ENCODE data around the gene KLHDC7A. TPM values are rescaled to one million over a fixed set of nuclear protein-coding genes. Genes with fewer than 3 reads are reported as not detected.

Gene KLHDC7A
- total and polyA plus RNA-seq, 2 donors (not counting 3 experiments of a cell fraction or from before 2014, with no cell fraction given) = not detected

DNA sequence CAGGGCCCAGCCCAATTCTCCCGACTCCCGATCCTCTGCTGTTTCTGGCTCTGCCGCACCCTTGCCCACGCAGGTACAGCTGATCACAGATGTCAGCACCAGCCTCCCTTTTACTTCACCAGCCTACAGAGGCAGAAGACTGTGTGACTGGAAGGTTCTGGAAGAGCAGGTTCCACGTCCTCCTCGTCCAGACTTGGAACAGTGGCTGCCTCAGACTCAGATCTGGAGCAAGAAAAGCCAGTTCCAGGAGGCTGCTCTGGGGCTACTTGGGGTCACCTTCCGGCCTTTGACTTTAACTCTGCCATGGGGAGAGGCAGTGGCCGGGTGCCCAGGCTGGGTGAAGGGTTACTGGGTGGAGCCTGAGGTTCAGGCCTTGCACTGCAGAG lies 16.1 kb upstream of the KLHDC7A start:
- intact Hi-C loops (cut with micrococcal nuclease) (no loop called here), dilution Hi-C loops (cut with MboI; ENCODE audit: extremely low pct_ligation_motif_present, low sequenced_read_pairs) (no loop called here)
- TF ChIP-seq POLR2A (IDR thresholded peaks at IDR 0.05; ENCODE audit: low read depth, low read length) = no peak
- TF ChIP-seq FOS (IDR thresholded peaks at IDR 0.05; ENCODE audit: borderline replicate concordance, insufficient read depth, low read length) = no peak
- TF ChIP-seq JUN (IDR thresholded peaks at IDR 0.05; ENCODE audit: borderline replicate concordance, insufficient read depth, insufficient read length, low read depth) = no peak
- TF ChIP-seq EZH2 (IDR thresholded peaks at IDR 0.05; ENCODE audit: borderline replicate concordance, low read depth, low read length, severe bottlenecking) = no peak
- TF ChIP-seq MYC (IDR thresholded peaks at IDR 0.05; ENCODE audit: low read depth, low read length) = no peak
- no peak for TF ChIP-seq GATA2 (IDR thresholded peaks at IDR 0.05; ENCODE audit: insufficient read depth, insufficient read length, low read depth, low read length)
- no peak for TF ChIP-seq POLR2AphosphoS5 (IDR thresholded peaks at IDR 0.05; ENCODE audit: insufficient read depth, low read depth, low read length)
- TF ChIP-seq, protein P1, sequence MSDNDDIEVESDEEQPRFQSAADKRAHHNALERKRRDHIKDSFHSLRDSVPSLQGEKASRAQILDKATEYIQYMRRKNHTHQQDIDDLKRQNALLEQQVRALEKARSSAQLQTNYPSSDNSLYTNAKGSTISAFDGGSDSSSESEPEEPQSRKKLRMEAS (IDR thresholded peaks at IDR 0.05; ENCODE audit: insufficient read depth, insufficient read length) = no peak
- TF ChIP-seq, protein P2, sequence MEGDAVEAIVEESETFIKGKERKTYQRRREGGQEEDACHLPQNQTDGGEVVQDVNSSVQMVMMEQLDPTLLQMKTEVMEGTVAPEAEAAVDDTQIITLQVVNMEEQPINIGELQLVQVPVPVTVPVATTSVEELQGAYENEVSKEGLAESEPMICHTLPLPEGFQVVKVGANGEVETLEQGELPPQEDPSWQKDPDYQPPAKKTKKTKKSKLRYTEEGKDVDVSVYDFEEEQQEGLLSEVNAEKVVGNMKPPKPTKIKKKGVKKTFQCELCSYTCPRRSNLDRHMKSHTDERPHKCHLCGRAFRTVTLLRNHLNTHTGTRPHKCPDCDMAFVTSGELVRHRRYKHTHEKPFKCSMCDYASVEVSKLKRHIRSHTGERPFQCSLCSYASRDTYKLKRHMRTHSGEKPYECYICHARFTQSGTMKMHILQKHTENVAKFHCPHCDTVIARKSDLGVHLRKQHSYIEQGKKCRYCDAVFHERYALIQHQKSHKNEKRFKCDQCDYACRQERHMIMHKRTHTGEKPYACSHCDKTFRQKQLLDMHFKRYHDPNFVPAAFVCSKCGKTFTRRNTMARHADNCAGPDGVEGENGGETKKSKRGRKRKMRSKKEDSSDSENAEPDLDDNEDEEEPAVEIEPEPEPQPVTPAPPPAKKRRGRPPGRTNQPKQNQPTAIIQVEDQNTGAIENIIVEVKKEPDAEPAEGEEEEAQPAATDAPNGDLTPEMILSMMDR (IDR thresholded peaks at IDR 0.05; ENCODE audit: extremely low read depth in 1 of 2, insufficient read depth in 1 of 2, low read depth in 1 of 2, low read length in 2 of 2) = no peak
- Histone ChIP-seq H3K9me3 (replicated peaks; ENCODE audit: control insufficient read depth, insufficient read depth, low read length) (peaks cover 3% of the 10 kb centered on the region), H3K4me3 (replicated peaks in 1 of 3; ENCODE audit: insufficient read depth in 1 of 3, low read depth in 1 of 3, low read length in 3 of 3) (no peak overlapping the region), H2AFZ (ENCODE audit: low read depth, low read length) (no peak overlapping the region), H3K36me3 (ENCODE audit: control insufficient read depth in 2 of 2, extremely low read depth in 1 of 2, insufficient read depth in 2 of 2, low read length in 2 of 2) (no peaks in the 10 kb centered on the region), H4K20me1 (replicated peaks; ENCODE audit: control insufficient read depth, extremely low read depth, insufficient read depth, low read length) (no peaks in the 10 kb centered on the region), H3K9me1 (replicated peaks; ENCODE audit: control insufficient read depth, extremely low read depth, insufficient read depth, low read length) (no peaks in the 10 kb centered on the region), H3K9ac (replicated peaks; ENCODE audit: extremely low read depth, insufficient read depth, low read length) (no peak overlapping the region), H3K27ac (ENCODE audit: insufficient read depth, low read depth, low read length) (no peak overlapping the region), H3K4me1 (ENCODE audit: control insufficient read depth, extremely low read depth, insufficient read depth, low read length) (no peaks in the 10 kb centered on the region), H3K79me2 (ENCODE audit: control insufficient read depth, insufficient read depth, low read length) (no peaks in the 10 kb centered on the region), H3K4me2 (ENCODE audit: insufficient read depth, low read length) (no peak overlapping the region), H3K27me3 (ENCODE audit: control insufficient read depth in 2 of 2, insufficient read depth in 2 of 2, low read length in 2 of 2) (no peaks in the 10 kb centered on the region)
- ChIA-PET CTCF (no interaction called here), POLR2A (no interaction called here)
- FAIRE-seq (no peak), DNase-seq (ENCODE audit: low read depth, low spot score) (no peak)
- no TSS peak for BruUV-seq (replicated peaks)

Data from endothelial cell of umbilical vein (primary cell).